ENCODE data around the gene NDST1.

NDST1 gene

GRCh38 chr5:150560401-150561191 lies 52.7 kb downstream of the NDST1 start:
- in situ Hi-C loops (cut with MboI; ENCODE audit: low sequenced_read_pairs): loop anchor here (10.0 to 25.0 kb wide), 2 partner anchors 284 to 477 kb away; partner anchors contain the start of gene IRGM

DNA sequence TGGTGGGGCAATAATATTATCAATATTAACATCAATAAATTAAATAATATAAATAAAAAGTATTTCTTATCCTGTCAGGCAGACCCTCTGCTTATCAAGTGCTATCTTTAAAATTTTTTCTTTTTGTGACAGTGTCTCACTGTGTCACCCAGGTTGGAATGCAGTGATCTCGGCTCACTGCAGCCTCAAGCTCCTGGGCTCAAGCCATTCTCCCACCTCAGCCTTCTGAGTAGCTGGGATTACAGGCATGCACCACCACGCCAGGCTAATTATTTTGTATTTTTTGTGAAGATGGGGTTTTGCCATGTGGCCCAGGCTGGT lies 53.2 kb downstream of the NDST1 start:
- in situ Hi-C loops (cut with MboI; ENCODE audit: low sequenced_read_pairs): loop anchor here (10.0 to 25.0 kb wide), 2 partner anchors 284 to 476 kb away; partner anchors contain the start of gene IRGM

GRCh38 chr5:150561571-150562275 lies 53.8 kb downstream of the NDST1 start:
- in situ Hi-C loops (cut with MboI; ENCODE audit: low sequenced_read_pairs): loop anchor here (10.0 to 25.0 kb wide), 2 partner anchors 283 to 476 kb away; partner anchors contain the start of gene IRGM

DNA sequence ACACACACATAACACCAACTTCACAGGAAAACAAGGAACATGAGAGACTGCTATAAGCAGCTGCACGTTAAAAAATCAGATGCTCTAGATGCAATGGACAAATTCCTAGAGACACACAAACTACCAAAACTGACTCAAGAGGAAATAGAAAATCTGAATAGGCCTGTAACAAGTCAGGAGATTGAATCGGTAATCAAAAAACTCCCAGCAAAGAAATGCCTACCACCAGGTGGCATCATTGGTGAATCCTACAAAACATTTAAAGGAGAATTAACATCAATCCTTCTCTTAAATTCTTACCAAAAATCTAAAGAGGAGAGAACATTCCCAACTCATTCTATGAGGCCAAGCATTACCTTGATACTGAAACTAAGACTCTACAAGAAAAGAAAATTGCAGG lies 54.9 kb downstream of the NDST1 start:
- in situ Hi-C loops (cut with MboI; ENCODE audit: low sequenced_read_pairs): loop anchor here (10.0 to 25.0 kb wide), 2 partner anchors 282 to 474 kb away; partner anchors contain the start of gene IRGM

GRCh38 chr5:150565868-150566267 lies 57.9 kb downstream of the NDST1 start:
- in situ Hi-C loops (cut with MboI; ENCODE audit: low sequenced_read_pairs): loop anchor here (10.0 to 25.0 kb wide), 2 partner anchors 279 to 471 kb away; partner anchors contain the start of gene IRGM

GRCh38 chr5:150567031-150567717 lies 59.2 kb downstream of the NDST1 start:
- in situ Hi-C loops (cut with MboI; ENCODE audit: low sequenced_read_pairs): loop anchor here (10.0 to 25.0 kb wide), 2 partner anchors 278 to 470 kb away; partner anchors contain the start of gene IRGM

DNA sequence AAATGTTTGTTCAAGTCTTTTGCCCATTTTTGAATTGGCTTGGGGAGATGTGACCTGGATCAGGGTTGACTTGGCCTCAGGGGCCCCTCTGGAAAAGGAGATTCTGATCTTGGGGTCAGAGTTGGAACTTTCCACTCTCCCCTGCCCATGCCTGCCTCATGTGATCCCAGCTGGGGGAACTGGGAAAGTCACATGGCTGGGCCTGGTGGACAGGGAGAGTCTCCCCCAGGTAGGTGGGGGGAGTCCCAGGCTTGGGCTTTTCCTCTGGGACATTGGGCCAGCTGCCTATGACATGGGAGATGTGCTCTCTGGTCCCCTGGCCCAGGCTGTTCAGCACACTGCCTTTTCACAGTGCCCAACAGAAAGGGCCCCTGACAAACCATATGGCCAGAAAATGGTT lies 60.7 kb downstream of the NDST1 start:
- in situ Hi-C loops (cut with MboI; ENCODE audit: low sequenced_read_pairs): loop anchor here (10.0 to 25.0 kb wide), 2 partner anchors 276 to 469 kb away; partner anchors contain the start of gene IRGM

DNA sequence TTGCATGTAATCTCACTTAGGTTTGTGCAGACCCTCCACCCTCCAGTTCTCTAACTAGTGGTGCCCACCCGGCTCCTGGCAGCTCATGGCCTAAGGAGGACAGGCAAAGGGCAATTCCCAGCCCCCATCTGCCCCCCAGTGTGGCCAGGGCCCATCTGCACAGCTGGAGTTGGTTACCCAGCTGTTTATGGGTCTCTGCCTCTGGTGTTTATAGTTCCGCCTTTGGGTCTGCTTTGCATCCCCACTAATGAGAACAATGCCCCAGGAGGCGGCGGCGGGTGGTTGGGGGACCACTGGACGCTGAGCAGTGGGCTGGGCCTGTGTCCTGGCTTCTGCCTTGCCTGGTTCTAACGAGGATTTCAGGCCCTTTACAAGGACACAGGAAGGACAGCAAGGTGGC lies 62.4 kb downstream of the NDST1 start:
- in situ Hi-C loops (cut with MboI; ENCODE audit: low sequenced_read_pairs): loop anchor here (25.0 kb wide), 1 partner anchor 467 kb away; no protein-coding TSS in a partner anchor

GRCh38 chr5:150571836-150572235 lies 63.9 kb downstream of the NDST1 start:
- in situ Hi-C loops (cut with MboI; ENCODE audit: low sequenced_read_pairs): loop anchor here (25.0 kb wide), 1 partner anchor 465 kb away; no protein-coding TSS in a partner anchor

DNA sequence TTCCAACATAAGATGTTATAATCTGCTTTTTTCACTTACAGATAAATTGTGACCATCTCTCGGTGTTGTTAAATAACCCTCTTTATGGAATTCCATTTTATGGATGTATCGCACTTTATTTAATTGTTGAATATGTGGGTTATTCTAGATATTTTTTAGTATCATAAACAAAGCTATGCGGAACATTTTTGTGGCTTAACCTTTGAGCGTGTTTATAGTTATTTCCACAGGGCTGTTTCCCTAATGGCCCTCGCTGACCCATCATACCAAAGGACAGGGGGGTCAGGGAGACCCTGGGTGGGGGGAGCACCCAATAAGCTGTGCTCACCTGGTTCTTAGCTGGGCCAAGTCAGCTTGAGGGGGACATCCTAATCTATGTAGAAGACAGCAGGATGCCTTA lies 65.3 kb downstream of the NDST1 start:
- in situ Hi-C loops (cut with MboI; ENCODE audit: low sequenced_read_pairs): loop anchor here (25.0 kb wide), 1 partner anchor 464 kb away; no protein-coding TSS in a partner anchor

DNA sequence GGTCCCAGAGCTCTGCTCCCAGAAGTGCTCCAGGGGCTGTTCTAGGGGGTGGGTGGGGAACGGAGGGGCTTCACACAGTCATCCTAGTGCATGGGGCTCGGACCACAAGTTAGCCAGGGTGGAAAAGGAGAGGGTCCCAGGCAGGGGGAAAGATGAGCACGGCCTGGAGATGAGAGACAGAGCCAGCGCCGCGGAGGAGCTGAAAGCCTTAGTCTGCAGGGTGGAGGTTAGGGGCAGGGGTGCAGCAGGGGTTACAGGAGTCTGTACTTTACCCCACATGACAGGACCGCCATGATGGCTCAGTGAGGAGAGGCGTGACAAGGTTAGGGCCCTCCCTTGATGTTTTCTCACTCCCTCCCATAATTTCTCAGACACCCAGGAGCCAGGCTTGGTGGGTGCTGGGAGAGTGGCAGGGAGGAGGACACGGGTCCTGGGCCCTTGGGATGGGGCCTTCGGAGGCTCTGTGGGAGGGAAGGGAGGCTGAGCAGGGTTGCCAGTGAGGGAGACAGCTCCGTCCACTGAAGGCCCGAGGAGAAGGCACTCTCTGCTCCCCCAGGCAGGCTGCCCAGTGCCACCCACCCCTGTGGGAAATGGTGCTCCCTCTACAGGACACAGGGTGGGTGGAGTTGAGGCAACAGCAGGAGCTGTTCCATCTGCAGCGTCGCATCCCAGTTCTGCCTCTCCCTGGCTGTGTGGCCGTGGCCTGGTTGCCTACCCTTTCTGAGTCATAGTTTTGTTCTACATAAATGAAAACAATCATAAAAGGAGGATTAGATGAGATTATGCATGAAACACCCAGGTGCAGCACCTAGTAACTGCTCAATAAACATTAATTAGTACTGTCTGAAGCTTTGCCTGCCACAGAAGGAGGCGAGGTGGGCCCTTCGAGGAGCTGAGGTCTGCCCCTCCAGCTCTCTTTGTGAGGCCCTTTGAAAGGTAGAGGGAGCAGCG lies 66.2 kb downstream of the NDST1 start:
- in situ Hi-C loops (cut with MboI; ENCODE audit: low sequenced_read_pairs): loop anchor here (25.0 kb wide), 1 partner anchor 463 kb away; no protein-coding TSS in a partner anchor

DNA sequence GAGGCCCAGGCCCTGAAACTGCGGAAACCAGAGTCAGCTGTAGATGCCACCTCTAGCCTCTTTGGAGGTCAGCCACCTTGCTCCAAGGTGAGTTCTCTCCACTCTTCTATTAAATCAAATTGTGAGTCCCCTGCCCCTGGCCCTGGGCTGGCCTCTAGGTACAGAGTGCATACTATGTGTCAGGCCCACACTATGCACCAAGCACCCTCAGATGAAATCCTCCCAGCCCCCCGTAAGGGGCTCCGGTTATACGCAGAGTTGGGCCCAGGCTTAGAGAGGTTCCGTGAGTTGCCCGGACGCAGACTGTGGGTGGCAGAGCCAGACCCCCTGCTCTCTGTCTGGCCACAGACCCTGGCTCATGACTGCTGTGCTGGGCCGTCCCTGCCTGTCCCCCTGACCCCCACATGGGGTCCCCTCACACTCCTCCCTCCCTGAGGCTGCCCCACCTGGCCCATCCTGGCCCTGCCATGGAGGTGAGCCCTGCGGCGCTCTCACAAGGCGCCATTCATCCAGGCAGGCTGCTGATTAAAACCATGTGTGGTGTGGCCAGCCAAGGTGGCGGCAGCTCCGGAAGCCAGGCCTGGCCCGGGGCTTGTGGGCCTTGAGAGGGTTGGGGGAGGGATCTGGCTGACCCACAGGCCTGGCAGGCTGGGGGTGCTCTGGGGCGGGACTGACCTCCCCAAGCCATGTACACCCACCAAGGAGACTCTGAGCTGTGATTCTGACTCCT lies 67.1 kb downstream of the NDST1 start:
- in situ Hi-C loops (cut with MboI; ENCODE audit: low sequenced_read_pairs): loop anchor here (25.0 kb wide), 1 partner anchor 462 kb away; no protein-coding TSS in a partner anchor

- in situ Hi-C loops (cut with MboI; ENCODE audit: low sequenced_read_pairs): no loop called here
Observed at GRCh38 chr5:150575745-150576448, 68.0 kb downstream of the NDST1 start.

DNA sequence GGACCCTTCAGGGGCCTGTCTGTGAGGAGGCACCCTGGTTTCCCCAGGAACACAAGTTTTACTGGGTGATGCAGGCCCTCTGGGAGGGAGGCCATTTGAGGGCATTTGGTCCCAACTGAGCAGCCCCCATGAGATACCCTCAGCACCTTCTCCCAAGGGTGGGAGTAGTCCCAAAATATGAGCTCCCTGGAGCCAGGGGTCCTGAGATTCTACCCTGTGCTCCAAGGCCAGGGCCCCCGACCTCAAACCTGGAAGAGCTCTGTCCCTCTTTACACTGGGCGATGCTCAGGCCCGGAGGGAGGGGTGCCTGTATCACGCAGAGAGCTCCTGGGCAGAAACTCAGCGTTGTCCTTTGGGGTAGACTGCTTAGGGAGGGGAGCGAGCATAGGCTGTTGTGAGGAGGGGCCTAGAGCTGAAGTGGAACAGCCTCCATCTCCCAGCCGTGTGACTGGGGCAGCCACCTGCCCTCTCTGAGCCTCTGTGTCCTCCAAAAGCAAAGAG lies 68.6 kb downstream of the NDST1 start:
- in situ Hi-C loops (cut with MboI; ENCODE audit: low sequenced_read_pairs): no loop called here

DNA sequence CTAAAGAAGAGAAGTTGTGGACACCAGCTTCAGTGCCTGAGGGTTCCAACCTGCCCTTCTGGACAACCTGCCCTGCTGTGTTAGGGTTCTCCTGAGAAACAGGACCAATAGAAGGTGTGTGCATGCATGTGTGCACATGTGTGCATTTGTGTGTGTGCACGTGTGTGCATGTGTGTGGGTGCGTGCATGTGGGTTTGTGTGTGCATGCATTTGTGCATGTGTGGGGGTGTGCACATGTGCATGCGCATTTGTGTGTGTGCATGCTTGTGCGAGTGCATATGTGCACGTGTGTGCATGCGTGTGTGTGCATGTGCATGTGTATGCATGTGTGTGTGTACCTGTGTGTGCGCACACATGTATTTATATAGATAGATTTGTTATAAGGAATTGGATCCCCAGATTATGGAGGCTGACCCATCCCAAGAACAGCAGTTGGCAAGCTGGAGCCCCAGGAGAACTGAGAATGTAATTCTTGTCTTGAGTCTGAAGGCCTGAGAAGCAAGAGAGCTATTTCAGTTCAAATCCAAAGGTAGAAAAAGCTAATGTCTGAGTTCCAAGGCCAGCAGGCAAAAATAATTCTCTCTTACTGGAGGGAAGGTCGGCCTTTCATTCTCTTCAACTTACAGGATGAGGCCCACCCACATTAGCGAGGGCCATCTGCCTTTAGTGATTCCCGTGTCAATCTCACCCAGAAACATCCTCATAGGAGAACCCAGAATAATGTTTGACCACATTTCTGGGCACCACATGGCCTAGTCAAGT lies 69.6 kb downstream of the NDST1 start:
- in situ Hi-C loops (cut with MboI; ENCODE audit: low sequenced_read_pairs): no loop called here

GRCh38 chr5:150578781-150579461 lies 71.0 kb downstream of the NDST1 start:
- in situ Hi-C loops (cut with MboI; ENCODE audit: low sequenced_read_pairs): no loop called here

Data from HL-60/S4 treated with retinoic acid at 250 ng/mL for 4 days and 3 days (cell line).